HG03039 (cell line): ENCODE measurements around the gene OR3A2.
"Not testable (repeated sequence)": the region's sequence is repeated elsewhere in the genome, so short reads cannot be mapped to it uniquely, and the experiment has no call there.

Experiments
- ATAC-seq: cut with Tn5 transposase; IDR thresholded peaks from one replicate; pipeline ENCODE4 v1.9.1; 2021; ENCODE audit warnings: mild to moderate bottlenecking, moderate library complexity; ENCODE audit not compliant: unreplicated experiment

Gene OR3A2

DNA sequence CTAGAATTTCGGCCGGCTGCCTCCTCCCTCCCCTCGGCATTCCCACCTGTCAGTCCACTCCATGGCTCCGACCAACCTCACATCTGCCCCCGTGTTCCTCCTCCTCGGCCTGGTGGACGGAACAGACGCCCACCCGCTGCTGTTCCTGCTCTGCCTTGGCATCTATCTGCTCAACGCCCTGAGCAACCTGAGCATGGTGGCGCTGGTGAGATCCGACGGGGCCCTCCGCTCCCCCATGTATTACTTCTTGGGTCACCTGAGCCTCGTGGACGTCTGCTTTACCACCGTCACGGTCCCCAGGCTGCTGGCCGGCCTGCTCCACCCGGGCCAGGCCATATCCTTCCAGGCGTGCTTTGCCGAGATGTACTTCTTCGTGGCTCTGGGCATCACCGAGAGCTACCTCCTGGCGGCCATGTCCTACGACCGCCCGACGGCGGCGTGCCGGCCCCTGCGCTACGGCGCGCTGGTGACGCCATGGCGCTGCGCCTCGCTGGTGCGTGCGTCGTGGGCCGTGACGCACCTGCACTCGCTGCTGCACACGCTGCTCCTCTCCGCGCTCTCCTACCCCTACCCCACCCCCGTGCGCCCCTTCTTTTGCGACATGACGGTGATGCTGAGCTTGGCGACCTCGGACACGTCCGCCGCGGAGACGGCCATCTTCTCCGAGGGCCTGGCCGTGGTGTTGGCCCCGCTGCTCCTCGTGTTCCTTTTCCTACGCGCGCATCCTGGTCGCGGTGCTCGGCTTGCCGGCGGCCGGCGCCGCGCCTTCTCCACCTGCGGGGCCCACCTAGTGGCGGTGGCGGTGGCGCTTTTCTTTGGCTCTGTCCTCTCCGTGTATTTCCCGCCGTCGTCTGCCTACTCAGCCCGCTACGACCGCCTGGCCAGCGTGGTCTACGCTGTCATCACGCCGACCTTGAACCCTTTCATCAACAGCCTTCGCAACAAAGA lies at the start of gene OR3A2:
Gene OR3A2 (minus strand): TSS at position 440 of the 948 bp plus-strand sequence.
- ATAC-seq: no peak

DNA sequence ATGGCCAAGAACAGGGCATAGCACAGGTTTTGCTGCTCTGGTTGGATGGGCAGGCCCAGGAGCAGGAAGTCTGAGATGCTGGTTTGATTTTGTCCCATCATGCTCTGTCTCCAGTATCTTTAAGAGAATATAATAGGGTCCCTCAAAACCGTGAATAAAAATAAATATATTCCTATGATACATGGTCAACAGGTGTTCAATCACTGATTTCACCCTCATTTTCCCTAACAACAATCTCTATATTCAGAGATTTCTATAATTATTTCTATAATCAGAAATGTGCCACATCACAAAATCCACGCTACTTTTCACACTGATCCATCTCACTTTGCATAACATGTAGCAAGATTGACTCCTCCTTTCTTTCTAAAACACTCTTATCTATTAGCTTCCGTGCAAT lies 47.6 kb upstream of the OR3A2 start, which contains the start of gene OR1E2:
Gene OR1E2 (minus strand): TSS at position 101 of the 400 bp plus-strand sequence. CDS start 0 bp downstream, at position 101.
- no peak for ATAC-seq

DNA sequence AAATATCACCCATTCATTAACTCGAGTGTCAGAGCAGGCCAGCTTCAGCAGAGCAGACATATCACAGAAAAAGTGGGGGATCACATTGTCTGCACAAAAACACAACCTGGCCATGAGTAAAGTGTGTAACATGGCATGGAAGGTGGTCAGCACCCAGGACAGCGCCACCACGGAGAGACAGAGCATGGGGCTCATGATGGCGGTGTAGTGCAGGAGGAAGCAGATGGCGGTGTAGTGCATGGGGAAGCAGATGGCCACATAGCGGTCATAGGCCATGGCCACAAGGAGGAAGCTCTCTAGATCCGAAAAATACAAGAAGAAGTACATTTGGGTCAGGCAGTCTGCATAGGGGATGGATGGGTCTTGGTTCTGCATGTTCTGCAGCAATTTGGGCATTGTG lies 47.1 kb upstream of the OR3A2 start:
- ATAC-seq: not testable (repeated sequence)

- no peak for ATAC-seq
These were observed 32.1 kb upstream of the OR3A2 start for GRCh38 chr17:3418222-3418621.

DNA sequence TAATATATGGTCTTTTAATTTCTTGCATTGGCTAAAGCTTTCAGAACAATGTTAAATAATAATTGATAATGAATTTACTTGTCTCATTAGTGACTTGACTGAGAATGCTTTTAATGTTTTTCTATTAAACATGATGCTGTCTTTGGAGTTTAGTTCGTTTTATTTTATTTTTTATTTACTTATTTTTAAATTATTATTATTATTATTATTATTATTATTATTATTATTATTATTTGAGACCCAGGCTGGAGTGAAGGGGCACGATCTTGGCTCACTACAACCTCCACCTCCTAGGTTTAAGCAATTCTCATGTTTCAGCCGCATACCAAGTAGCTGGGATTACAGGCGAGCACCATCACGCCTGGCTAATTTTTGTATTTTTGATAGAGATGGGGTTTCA lies 29.5 kb upstream of the OR3A2 start:
- no peak for ATAC-seq

DNA sequence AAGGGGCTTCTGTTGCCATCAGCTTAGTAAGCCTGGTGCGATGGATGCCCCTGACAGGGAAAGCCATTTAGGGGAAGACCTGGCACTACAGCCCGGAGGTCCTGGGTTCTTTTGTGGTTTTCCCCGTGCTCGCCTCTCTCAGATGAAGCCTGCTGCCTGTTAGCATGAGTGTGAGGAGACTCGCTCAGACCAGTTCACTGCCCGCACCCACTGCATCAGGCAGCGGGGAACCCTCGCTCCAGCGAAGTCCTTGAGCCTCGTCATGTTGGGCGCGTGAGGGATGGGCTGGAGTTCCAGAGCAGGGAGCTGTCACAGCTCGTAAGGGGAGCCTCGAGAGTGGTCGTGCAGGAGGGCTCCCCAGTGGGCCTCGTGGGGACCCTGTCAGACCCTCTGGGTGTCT lies 26.1 kb upstream of the OR3A2 start:
- not testable (repeated sequence) for ATAC-seq

DNA sequence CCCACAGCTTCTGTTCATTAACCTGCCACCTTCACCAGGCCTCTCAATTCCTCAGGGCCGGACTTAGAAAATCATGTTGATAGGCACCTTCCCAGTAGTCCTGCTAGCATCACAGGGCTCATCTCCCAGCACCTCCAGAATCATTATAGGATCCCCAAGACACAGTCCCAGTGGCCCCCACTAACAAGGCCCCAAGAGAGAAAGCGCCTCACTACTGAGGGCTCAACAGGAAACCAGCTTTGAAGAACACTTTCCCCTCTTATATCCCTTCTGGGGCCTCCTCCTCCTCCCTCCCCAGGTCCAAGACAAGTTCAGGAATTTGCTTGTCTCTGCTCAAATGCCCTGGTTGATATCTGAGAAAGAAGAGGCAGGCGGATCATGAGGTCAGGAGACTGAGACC lies 25.0 kb upstream of the OR3A2 start, which contains the start of gene OR3A3:
Gene OR3A3 (plus strand): TSS at position 301 of the 400 bp plus-strand sequence.
- ATAC-seq: no peak

GRCh38 chr17:3403856-3404255 lies 17.7 kb upstream of the OR3A2 start:
- not testable (repeated sequence) for ATAC-seq

DNA sequence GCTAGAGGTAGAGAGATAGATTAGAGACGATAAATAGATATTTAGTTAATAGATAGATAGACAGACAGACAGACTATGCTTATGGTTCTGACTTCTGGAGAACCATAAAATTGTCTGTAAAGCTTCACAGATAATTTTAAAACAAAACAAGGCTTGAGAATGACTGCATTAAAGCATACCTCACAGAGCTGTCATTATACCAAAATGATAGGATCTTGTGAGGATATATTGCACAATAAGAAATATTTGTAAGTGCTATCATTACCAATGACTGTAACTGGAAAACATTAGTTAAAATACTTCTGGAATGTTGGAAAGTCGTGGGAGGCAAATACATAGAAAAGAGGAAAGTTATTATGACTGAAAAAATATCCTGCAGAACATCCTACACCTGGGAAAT lies 15.7 kb upstream of the OR3A2 start:
- no peak for ATAC-seq

- ATAC-seq: no peak
These were observed 13.9 kb upstream of the OR3A2 start for GRCh38 chr17:3400055-3400454.

DNA sequence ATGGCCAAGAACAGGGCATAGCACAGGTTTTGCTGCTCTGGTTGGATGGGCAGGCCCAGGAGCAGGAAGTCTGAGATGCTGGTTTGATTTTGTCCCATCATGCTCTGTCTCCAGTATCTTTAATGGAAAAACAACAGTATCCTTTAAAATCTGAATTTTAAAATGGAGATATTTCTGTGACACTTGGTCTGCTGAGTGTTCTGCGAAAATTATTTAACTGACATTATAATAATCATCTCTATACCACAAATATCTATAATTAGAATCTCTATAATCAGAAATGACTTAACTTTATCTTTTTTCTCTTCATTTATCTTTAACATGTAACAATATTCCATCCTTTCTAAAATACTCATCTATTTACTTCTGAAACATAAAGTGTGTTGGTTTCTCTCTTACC lies 12.2 kb upstream of the OR3A2 start, which contains the start of gene OR1E1:
Gene OR1E1 (minus strand): TSS at position 101 of the 400 bp plus-strand sequence. CDS start 0 bp downstream, at position 101.
- ATAC-seq: no peak

DNA sequence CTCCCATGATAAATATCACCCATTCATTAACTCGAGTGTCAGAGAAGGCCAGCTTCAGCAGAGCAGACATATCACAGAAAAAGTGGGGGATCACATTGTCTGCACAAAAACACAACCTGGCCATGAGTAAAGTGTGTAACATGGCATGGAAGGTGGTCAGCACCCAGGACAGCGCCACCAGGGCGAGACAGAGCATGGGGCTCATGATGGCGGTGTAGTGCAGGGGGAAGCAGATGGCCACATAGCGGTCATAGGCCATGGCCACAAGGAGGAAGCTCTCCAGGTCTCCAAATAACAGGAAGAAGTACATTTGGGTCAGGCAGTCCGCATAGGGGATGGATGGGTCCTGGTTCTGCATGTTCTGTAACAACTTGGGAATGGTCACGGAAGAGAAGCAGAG lies 11.7 kb upstream of the OR3A2 start:
- not testable (repeated sequence) for ATAC-seq

- no peak for ATAC-seq
These were observed 3.7 kb upstream of the OR3A2 start for GRCh38 chr17:3389791-3390190.

- no peak for ATAC-seq
These were observed 4.2 kb downstream of the OR3A2 start for GRCh38 chr17:3381957-3382356.

GRCh38 chr17:3378321-3378720 lies 7.8 kb downstream of the OR3A2 start:
- ATAC-seq: no peak

GRCh38 chr17:3371167-3371566 lies 14.9 kb downstream of the OR3A2 start:
- not testable (repeated sequence) for ATAC-seq

- not testable (repeated sequence) for ATAC-seq
These were observed 43.3 kb downstream of the OR3A2 start for GRCh38 chr17:3342782-3343181.

GRCh38 chr17:3335876-3336275 lies 50.2 kb downstream of the OR3A2 start:
- no peak for ATAC-seq

- no peak for ATAC-seq
These were observed 67.8 kb downstream of the OR3A2 start for GRCh38 chr17:3318336-3318735.

GRCh38 chr17:3316836-3317235 lies 69.3 kb downstream of the OR3A2 start:
- ATAC-seq: no peak

DNA sequence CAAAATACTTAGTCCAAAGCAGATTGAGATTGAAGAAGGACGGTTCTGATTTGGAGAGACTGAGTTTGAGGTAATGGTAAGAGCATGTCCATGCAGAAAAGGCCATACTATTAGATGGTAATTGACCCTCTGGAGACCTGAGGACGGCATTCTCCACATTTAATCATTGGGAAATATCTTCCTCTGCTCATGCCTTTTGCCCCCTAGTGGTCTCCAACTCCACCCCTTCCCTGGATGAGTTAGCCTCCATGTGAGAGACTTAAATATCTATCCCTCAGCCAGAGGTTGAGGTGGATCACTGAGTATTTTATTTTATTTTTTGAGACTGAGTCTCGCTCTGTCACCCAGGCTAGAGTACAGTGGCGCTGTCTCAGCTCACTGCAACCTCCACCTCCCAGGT lies 77.5 kb downstream of the OR3A2 start:
- ATAC-seq: no peak

DNA sequence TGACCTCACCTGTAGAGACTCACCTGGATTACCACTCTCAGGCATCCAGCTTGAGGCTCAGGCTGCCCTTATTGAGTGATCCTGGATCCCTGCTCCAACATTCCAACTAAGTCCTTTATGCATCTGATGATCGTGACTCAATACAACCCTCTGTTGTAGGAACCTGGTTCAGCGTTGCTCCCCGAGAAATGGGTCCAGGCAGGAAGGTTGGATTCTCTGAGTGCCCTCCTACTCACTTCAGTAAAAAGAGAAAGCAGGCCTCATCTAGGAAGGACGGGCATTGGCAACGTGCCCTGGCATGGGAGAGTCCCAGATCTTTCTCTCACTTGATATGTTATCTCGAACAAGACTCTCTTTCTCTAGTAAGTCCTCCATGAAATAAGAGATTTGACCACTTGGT lies 87.8 kb downstream of the OR3A2 start, which contains the start of gene OR3A1:
Gene OR3A1 (minus strand): TSS at position 101 of the 400 bp plus-strand sequence. CDS start 5,778 bp downstream, outside the sequence.
- ATAC-seq: no peak
